Measurements from ENCODE around the gene OR9Q1.

GRCh38 chr11:58000699-58001098, 23.0 kb upstream of the OR9Q1 start:
- TF ChIP-seq CTCF (conservative IDR thresholded peaks at IDR 0.05) = no peak
- TF ChIP-seq ZFX (IDR thresholded peaks at IDR 0.05) = no peak

Measured in C4-2B (cell line).